Measurements from ENCODE around the gene NDUFB2.
"Not testable (repeated sequence)": the region's sequence is repeated elsewhere in the genome, so short reads cannot be mapped to it uniquely, and the experiment has no call there.

NDUFB2 gene

DNA sequence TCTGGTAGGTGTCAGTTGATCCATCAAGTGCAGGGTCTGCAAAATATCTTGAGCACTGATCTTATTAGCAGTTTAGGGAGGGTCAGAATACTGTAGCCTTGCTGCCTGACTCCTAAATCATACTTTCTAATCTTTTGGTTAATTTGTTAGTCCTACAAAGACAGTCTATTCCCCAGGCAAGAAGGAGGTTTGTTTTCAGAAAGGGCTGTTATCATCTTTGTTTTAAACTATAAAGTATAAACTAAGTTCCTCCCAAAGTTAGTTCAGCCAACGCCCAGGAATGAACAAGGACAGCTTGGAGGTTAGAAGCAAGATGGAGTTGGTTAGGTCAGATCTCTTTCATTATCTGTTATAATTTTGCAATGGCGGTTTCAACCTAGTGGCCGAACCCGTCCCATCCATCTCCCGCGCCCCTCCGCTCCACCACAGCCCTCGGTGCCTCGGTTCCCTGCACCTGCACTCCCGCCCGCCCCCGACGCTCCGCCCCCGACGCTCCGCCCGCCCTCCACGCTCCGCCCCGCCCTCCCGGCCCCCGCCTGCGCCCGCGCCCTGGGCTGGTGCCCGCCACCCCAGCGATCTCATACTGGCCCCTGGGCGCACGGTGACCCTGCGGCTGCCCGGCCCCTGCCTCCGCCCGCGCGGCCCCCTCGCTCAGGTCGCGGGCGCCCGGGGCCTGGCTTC is 24.0 kb upstream of the NDUFB2 start, which contains the start of gene ADCK2:
TSS of gene ADCK2 (plus strand) at position 564 of the 681 bp plus-strand sequence. CDS start 386 bp downstream, outside the sequence.
- DNase-seq (ENCODE audit: low spot score) = peak; percentile 45

DNA sequence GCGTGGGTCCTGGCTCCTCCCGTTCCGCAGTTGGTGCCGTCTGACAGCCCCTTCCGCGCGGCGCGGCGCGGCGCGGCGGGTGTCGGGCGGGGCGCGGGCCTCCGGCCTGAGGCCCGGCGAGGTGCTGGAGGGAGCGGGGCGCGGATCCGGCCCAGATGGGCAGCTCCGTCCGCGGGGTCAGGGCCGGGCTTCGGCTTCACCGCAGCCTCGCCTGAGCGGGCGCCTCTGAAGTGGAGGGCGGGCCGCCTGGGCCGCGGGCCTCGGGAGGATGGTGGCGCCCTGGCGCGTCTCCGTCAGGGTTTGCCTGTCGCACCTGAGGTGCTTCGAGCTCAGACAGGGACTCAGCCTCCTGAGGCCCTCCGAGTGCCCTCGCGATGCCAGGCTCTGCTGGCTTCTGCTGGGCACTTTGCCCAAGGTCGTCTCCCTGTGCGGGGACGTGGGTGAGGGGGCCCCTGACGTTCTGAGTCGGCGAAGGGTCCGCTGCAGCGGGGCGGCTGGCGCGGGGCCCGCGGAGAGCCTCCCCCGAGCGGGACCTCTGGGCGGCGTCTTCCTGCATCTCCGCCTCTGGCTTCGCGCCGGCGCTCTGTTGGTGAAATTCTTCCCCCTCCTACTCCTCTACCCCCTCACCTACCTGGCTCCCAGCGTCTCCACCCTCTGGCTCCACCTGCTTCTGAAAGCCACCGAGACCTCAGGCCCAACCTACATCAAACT is 23.3 kb upstream of the NDUFB2 start:
- no peak for DNase-seq (ENCODE audit: low spot score)

GRCh38 chr7:140673774-140674155 is 22.7 kb upstream of the NDUFB2 start:
- DNase-seq (ENCODE audit: low spot score) = peak; percentile 71

DNA sequence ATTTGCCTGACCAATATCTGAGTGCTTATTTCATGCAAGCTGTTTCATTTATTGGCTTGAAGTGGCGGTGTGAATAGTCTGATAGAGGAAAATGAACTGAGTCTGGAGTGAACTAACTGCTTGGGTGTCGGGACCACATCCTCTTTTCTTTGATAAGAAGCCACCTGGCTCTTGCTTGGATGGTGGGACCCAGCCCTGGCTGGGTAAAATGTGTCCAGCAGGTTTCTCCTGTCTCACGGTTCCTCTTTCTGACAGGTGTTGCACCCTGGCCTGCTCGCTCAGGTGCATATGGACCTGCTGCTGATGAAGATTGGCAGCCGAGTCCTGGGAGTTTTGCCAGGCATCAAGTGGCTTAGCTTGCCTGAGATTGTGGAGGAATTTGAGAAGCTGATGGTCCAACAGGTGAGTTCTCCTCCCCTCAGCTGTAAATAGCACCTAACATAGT is 22.1 kb upstream of the NDUFB2 start:
- DNase-seq (ENCODE audit: low spot score) = peak; percentile 50

DNA sequence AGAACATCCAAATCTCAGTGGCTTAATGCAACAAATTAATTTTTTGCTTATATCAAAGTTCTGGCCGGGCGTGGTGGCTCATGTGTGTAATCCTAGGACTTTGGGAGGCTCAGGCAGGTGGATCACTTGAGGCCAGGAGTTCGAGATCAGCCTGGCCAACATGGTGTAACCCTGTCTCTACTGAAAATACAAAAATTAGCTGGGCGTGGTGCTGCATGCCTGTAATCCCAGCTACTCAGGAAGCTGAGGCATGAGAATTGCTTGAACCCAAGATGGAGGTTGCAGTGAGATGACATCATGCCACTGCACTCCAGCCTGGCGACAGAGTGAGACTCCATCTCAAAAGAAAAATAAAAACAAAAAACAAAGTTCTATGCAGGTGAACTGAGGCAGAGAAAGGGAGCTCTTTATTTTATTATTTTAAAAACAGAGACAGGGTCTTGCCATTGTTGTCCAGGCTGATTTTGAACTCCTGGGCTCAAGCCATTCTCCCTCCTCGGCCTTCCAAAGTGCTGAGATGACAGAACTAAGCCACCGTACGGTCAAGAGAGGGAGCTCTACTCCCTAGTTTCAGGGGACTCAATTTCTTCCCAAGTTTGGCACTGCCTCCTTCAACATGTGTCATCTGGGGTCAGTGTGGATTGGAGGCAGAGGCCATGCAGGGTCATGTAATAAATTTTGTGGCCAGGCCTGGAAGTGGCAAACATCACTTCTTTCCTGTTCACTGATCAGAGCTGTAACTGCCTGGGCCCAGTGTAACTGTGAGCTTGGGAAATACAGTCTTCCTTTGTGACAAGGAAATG is 21.4 kb upstream of the NDUFB2 start:
- DNase-seq (ENCODE audit: low spot score) = peak; percentile 68

GRCh38 chr7:140675726-140676125 is 20.8 kb upstream of the NDUFB2 start:
- DNase-seq (ENCODE audit: low spot score) = no peak

DNA sequence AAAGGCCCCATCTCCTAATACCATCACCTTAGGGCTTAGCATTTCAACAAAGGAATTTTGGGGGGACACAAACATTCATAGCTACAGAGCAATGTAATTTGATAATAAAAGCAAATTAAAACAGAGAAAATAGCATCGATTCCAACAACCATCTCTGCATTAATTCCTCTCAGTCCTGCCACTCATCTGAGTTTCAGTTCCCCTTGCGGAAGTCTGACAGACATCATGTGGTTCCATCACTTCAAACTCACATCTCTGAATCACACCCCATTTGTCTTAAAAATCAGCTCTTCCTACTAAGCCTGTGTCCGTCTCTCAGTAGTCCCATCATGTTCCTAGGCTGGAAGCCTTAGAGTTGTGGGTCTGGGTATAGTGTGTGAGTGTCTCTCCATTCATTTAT is 20.2 kb upstream of the NDUFB2 start:
- no peak for DNase-seq (ENCODE audit: low spot score)

DNA sequence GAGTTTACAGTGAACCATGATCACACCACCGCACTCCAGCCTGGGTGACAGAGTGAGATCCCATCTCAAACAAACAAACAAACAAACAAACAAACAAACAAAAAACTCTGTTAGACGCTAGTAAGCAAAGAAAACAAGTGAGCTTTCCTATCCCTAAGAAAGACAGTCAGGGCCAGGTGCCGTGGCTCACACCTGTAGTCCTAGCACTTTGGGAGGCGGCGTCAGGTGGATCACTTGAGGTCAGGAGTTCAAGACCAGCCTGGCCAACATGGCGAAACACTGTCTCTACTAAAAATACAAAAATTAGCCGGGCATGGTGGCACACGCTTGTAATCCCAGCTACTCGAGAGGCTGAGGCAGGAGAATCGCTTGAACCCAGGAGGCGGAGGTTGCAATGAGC is 19.6 kb upstream of the NDUFB2 start:
- not testable (repeated sequence) for DNase-seq (ENCODE audit: low spot score)

- no peak for DNase-seq (ENCODE audit: low spot score)
Measured at GRCh38 chr7:140677496-140677895, 19.0 kb upstream of the NDUFB2 start.

DNA sequence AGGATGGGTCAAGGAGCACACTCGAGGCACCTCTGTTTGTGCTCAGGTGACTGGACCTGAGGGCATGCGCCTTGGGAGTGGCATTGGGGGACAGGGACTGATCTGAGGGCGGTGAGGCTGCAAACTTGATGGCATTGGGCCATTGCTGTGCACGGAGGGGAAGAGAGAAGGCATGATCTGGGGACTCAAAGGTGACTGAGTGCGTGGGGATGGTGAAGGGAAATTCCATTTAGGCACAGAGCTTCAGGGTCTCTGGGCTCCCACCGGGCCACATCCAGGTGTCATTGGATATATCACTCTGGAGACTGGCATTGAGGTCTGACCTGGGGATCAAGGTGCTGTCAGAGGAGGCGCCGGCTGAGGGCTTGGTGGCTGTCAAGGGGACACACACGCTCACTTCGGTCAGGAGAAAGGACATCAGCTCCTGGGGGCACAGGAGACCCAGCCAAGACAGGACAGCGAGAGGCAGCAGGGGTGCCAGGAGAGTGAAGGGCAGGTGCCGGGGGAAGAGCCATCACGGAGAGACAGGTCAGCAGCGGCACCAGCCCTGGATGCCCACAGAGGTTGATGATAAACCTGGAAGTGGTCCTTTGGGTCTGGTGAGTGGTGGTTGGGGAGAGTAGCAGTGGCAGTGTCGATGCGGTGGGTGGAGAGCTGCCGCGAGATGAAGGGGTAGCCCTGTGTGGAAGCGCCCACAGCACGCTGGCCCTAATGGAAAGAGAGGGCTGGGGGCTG is 18.3 kb upstream of the NDUFB2 start:
- no peak for DNase-seq (ENCODE audit: low spot score)

- DNase-seq (ENCODE audit: low spot score) = no peak
Measured at GRCh38 chr7:140678816-140679130, 17.7 kb upstream of the NDUFB2 start.

GRCh38 chr7:140679186-140679585 is 17.3 kb upstream of the NDUFB2 start:
- no peak for DNase-seq (ENCODE audit: low spot score)

- no peak for DNase-seq (ENCODE audit: low spot score)
Measured at GRCh38 chr7:140680886-140681285, 15.6 kb upstream of the NDUFB2 start.

DNA sequence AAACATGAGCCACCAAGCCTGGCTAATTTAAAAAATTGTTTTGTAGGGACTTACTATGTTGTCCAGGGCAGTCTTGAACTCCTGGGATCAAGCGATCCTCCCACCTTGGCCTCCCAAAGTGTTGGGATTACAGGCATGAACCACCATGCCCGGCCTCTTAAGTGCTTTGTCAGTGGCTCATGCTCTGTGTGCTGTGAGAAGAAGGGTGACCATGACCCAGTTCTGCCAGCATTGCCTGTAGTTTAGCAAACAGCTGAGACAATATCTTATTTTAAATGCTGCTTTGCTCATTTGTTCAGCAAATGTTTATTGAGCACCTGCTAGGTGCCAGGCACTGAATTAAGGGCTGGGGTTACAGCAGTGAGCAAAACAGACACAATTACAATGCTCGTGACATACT is 14.7 kb upstream of the NDUFB2 start:
- no peak for DNase-seq (ENCODE audit: low spot score)

- DNase-seq (ENCODE audit: low spot score) = no peak
Measured at GRCh38 chr7:140683657-140684056, 12.9 kb upstream of the NDUFB2 start.

GRCh38 chr7:140684066-140684950 is 12.2 kb upstream of the NDUFB2 start:
- no peak for DNase-seq (ENCODE audit: low spot score)

- DNase-seq (ENCODE audit: low spot score) = no peak
Measured at GRCh38 chr7:140685407-140686087, 11.0 kb upstream of the NDUFB2 start.

DNA sequence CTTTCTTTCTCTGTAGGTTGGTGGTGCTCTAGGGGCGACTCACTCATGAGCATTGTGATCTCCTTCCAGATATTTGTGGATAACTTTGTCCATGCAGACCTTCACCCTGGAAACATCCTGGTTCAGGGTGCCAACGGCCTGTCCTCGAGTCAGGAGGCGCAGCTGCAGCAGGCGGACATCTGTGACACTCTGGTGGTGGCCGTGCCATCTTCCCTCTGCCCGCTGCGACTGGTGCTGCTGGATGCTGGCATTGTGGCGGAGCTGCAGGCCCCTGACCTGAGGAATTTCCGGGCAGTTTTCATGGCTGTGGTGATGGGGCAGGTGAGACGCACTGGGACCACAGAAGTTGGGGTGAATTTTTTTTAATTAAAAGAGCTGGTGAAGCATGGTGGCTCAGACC is 9.6 kb upstream of the NDUFB2 start:
- no peak for DNase-seq (ENCODE audit: low spot score)

DNA sequence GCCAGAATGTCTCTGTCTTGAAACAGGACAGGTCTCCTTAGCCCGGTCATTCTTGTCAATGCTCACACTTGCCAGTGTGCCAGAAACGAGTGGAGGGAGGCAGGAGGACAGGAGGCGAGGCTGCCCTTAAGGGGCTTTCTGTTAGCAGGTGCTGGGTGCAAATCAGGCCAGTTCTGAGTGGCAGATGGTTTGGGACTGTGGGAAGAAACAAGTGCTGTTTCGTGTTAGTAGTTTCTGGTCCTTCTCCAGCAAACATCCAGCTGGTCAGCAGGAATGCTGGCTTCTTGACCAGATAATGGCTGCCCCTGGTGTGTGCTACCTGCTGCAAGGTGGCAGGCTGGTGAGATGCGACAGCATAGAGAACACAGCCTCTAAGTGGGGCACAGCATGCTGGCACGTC is 8.2 kb upstream of the NDUFB2 start:
- DNase-seq (ENCODE audit: low spot score) = no peak
